Smooth muscle cell (in vitro differentiated cells): ENCODE measurements around the gene POLR1C. TPM values are rescaled to one million over a fixed set of nuclear protein-coding genes. Genes with fewer than 3 reads are reported as not detected.

Experiments used
- DNase-seq: peaks from one replicate; lab custom pipeline; 2025; ENCODE audit not compliant: unreplicated experiment; lab: John Stamatoyannopoulos, UW
- H2AFZ ChIP-seq: fragments of 200-600 bp; sonication (generic); 2 replicates; pipeline ENCODE4 v1.6.0; 2016; ENCODE audit warnings: antibody characterized with exemption, low read depth, mild to moderate bottlenecking
- H3F3A ChIP-seq: fragments of 200-600 bp; sonication (generic); 2 replicates; pipeline ENCODE4 v1.6.0; 2017; ENCODE audit warnings: antibody characterized with exemption, low read depth
- H3K27ac ChIP-seq: fragments of 200-600 bp; sonication (generic); 2 replicates; pipeline ENCODE4 v1.5.1; 2016; ENCODE audit warnings: low read depth, mild to moderate bottlenecking
- H3K27me3 ChIP-seq: fragments of 200-600 bp; sonication (generic); 2 replicates; pipeline ENCODE4 v1.6.1; 2016; ENCODE audit warnings: low read depth, mild to moderate bottlenecking
- H3K36me3 ChIP-seq: fragments of 200-600 bp; sonication (generic); 2 replicates; pipeline ENCODE4 v1.5.1; 2016; ENCODE audit warnings: low read depth
- H3K4me1 ChIP-seq: fragments of 200-600 bp; sonication (generic); 2 replicates; pipeline ENCODE4 v1.5.1; 2016; ENCODE audit warnings: low read depth
- H3K4me2 ChIP-seq: fragments of 200-600 bp; sonication (generic); 2 replicates; pipeline ENCODE4 v1.6.0; 2016; ENCODE audit warnings: mild to moderate bottlenecking
- H3K4me3 ChIP-seq: fragments of 200-600 bp; sonication (generic); 2 replicates; pipeline ENCODE4 v1.5.1; 2016; ENCODE audit warnings: mild to moderate bottlenecking
- H3K79me2 ChIP-seq: fragments of 200-600 bp; sonication (generic); 2 replicates; pipeline ENCODE4 v1.6.0; 2016; ENCODE audit warnings: low read depth, mild to moderate bottlenecking
- H3K9ac ChIP-seq: fragments of 200-600 bp; sonication (generic); 2 replicates; pipeline ENCODE4 v1.6.0; 2016; ENCODE audit warnings: low read depth
- H3K9me3 ChIP-seq: fragments of 200-600 bp; sonication (generic); replicated peaks from 2 replicates; pipeline ENCODE4 v1.5.1; 2016; ENCODE audit warnings: low read depth
- H4K20me1 ChIP-seq: fragments of 200-600 bp; sonication (generic); 2 replicates; pipeline ENCODE4 v1.6.0; 2016; ENCODE audit warnings: low read depth
- WGBS: methylation state at CpG from one replicate; pipeline ENCODE4 v1.1.7; 2016; ENCODE audit warnings: low lambda C conversion rate; 5-methylcytosine and 5-hydroxymethylcytosine counted together
- polyA plus RNA-seq: library from polyadenylated mRNA; unstranded; fragments of >200 nt; fragmentation: Nextera tagmentation; extraction: Ambion mirVana; gene quantifications from 2 replicates; pipeline ENCODE4 v1.2.1, GENCODE V29; 2016
- total RNA-seq: library from RNA; depleted of rRNA; stranded (reverse); fragments of >200 nt; gene quantifications from 2 replicates; pipeline ENCODE4 v1.2.3, GENCODE V29; 2014
- TF ChIP-seq, protein P1 (sequence below): fragments of 200-600 bp; sonication (generic); IDR thresholded peaks from 2 replicates; pipeline ENCODE4 v1.5.1; 2017; ENCODE audit warnings: borderline replicate concordance, mild to moderate bottlenecking, antibody characterized with exemption; ENCODE audit not compliant: insufficient read depth, poor library complexity, severe bottlenecking

The POLR1C gene
- total and polyA plus RNA-seq, 2 experiments from 2014 or later, result 21.0 to 27.0 TPM

DNA sequence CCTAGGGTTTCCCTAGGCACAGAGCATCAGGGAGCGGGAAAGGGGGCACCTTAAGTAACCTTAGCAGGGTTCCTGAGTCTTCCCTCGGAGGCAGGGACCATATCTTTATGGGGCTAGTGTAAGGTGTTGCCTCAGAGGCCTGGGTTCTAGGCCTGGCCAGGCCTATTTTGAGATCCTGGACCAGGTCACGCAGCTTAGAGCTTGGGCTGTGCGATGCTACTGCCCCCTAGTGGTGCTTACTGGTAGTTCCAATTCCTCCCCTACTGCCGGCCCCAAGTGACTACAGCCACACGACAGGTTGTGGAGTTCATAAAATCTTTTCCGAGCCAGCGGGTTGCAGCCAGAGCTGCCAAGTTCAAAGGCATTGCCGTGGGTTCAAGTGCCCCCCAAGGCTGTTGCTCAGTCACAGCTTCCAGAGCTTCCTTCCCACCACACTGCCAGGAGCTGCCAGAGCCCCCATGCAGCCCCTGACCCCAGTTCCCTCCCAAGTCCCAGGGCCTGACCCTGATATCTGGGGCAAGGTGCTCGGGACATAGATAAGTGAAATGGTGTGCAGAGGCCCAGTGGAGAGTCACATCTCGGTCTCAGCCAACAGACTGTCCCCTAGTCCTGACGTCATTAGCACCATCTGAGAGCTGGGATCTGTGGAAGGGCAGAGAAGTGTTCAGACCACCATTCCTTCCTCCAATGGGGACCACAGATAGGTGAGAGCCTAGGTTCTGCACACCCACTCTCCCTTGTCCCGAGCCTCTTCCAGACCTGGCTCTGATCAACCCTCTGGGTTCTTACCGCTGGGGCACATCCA lies 10.0 kb upstream of the POLR1C start:
- H3K27me3 ChIP-seq, result no peaks in the 10 kb centered on the region
- H4K20me1 ChIP-seq, result no peaks in the 10 kb centered on the region
- no peak overlapping the region for H3K9ac ChIP-seq
- H3K79me2 ChIP-seq, result no peaks in the 10 kb centered on the region
- H3F3A ChIP-seq, result peaks cover 12% of the 10 kb centered on the region
- no peaks in the 10 kb centered on the region for H3K9me3 ChIP-seq
- WGBS, result 38% methylated on average over 14 of the region's 14 CpGs
- peak; percentile 60 for DNase-seq
- TF ChIP-seq, protein P1, sequence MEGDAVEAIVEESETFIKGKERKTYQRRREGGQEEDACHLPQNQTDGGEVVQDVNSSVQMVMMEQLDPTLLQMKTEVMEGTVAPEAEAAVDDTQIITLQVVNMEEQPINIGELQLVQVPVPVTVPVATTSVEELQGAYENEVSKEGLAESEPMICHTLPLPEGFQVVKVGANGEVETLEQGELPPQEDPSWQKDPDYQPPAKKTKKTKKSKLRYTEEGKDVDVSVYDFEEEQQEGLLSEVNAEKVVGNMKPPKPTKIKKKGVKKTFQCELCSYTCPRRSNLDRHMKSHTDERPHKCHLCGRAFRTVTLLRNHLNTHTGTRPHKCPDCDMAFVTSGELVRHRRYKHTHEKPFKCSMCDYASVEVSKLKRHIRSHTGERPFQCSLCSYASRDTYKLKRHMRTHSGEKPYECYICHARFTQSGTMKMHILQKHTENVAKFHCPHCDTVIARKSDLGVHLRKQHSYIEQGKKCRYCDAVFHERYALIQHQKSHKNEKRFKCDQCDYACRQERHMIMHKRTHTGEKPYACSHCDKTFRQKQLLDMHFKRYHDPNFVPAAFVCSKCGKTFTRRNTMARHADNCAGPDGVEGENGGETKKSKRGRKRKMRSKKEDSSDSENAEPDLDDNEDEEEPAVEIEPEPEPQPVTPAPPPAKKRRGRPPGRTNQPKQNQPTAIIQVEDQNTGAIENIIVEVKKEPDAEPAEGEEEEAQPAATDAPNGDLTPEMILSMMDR, result peak; percentile 93
- no peaks in the 10 kb centered on the region for H3K36me3 ChIP-seq
- peaks cover 2% of the 10 kb centered on the region for H3K4me1 ChIP-seq
- no peak overlapping the region for H3K4me3 ChIP-seq
- no peak overlapping the region for H3K4me2 ChIP-seq
- no peak overlapping the region for H2AFZ ChIP-seq
- no peak overlapping the region for H3K27ac ChIP-seq

DNA sequence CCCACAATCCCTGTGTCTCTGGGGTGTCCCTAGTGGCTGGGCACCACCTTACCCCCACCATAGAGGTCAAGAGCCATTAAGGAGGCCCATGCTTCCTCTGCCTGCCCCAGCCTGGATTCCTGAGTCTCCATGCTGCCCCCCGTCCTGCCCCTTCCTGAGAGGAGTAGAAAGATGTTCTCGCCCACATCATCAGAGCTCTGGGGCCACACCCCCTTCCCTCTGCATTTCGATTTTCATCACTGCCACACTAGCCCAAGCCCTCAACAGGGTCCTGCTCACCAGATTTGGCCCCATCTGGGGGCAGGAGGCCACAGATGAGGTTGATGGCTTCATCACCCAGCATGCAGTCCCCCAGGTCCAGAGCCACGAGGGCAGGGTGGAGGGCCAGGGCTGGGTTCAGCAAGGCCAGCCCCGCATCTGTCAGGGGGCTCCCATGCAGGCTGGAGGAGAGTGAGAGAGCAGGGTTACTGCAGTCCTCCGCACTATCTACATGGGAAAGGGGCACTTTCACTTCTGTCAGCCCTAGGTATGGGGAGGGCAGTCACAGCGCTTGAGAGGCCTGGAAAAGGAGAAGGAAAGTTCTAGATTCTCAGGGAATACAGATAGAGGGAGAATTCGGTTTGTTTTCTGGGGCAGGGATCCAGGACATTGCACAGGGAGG lies 8.3 kb upstream of the POLR1C start:
- H4K20me1 ChIP-seq, result peaks cover 6% of the 10 kb centered on the region
- TF ChIP-seq, protein P1, result no peak
- H3K79me2 ChIP-seq, result no peaks in the 10 kb centered on the region
- H3K9me3 ChIP-seq, result no peaks in the 10 kb centered on the region
- H3K9ac ChIP-seq, result no peak overlapping the region
- H2AFZ ChIP-seq, result no peak overlapping the region
- H3K4me1 ChIP-seq, result peaks cover 2% of the 10 kb centered on the region
- H3K27me3 ChIP-seq, result no peaks in the 10 kb centered on the region
- no peak overlapping the region for H3K27ac ChIP-seq
- H3F3A ChIP-seq, result peaks cover 23% of the 10 kb centered on the region
- WGBS, result 82% methylated on average over 8 of the region's 8 CpGs
- DNase-seq, result no peak
- H3K4me2 ChIP-seq, result peak overlapping the region; percentile 99
- no peaks in the 10 kb centered on the region for H3K36me3 ChIP-seq
- no peak overlapping the region for H3K4me3 ChIP-seq

DNA sequence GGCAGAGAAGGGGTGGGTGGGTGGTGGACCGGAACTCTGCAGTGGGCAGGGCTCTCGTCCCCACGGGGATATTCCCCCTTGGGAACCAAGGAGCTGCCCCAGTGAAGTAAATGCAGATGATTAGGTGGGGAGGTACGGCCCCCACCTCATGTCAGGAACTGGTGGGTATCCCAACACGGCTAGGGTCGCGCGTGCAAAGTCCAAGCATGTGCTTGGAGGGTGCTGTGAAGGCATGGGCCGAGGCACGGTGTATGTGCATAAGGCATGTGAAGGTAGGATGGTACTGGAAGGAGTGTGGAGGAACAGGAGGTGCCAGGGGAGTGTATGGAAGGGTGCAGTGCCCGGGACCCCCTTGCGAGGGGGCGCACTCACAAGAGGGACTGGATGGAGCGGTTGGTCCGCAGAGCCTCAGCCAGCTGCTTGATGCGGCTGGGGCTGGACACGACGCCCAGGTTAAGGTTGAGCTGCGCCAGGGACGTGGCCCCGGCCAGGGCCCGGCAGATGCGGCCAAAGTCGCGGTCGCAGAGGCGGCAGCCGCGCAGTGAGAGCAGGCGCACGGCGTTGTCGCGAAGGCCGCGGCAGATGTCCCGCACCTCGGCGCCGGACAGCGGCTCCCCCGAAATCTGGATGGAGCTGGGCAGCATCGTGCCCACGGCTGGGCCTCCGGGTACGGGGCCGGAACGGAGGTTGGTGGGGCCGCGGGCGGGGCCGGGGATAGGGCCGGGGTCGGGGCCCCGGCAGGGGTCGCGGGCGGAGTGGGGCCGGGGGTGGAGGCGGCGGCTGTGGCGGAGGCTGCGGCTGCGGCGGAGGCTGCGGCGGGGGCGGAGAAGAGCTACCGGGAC lies 7.5 kb upstream of the POLR1C start:
- no peak for DNase-seq
- Histone ChIP-seq H3K4me3 (peak overlapping the region; percentile 89), H3K9me3 (no peaks in the 10 kb centered on the region), H3K79me2 (no peaks in the 10 kb centered on the region), H3F3A (peaks cover 27% of the 10 kb centered on the region), H3K27me3 (no peaks in the 10 kb centered on the region), H4K20me1 (peaks cover 13% of the 10 kb centered on the region), H3K27ac (no peak overlapping the region), H3K4me1 (peaks cover 2% of the 10 kb centered on the region), H3K36me3 (no peaks in the 10 kb centered on the region), H3K9ac (peak overlapping the region; percentile 48), H3K4me2 (peak overlapping the region; percentile 99), H2AFZ (no peak overlapping the region)
- TF ChIP-seq, protein P1, result no peak
- WGBS, result 29% methylated on average over 29 of the region's 69 CpGs
